ENCODE data around the gene TPRKB.

DNA sequence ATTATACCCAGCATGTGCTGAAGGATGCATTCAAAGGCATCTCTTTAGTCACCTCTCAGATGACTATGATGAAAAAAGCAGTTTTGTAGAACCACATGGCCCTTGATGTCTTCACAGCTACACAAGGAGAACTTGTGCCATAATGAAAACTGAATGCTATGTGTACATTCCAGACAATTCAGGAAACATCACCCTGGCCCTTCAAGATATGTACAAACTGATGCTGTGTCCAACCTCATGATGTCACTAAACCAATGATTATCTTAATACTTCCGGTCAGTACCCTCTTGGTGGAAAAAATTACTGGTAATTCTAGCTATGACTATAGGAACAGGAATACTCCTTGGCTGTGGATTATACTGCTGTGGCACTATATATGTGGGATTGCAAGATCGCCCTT is 22.8 kb upstream of the TPRKB start:
- TF ChIP-seq, protein P1, sequence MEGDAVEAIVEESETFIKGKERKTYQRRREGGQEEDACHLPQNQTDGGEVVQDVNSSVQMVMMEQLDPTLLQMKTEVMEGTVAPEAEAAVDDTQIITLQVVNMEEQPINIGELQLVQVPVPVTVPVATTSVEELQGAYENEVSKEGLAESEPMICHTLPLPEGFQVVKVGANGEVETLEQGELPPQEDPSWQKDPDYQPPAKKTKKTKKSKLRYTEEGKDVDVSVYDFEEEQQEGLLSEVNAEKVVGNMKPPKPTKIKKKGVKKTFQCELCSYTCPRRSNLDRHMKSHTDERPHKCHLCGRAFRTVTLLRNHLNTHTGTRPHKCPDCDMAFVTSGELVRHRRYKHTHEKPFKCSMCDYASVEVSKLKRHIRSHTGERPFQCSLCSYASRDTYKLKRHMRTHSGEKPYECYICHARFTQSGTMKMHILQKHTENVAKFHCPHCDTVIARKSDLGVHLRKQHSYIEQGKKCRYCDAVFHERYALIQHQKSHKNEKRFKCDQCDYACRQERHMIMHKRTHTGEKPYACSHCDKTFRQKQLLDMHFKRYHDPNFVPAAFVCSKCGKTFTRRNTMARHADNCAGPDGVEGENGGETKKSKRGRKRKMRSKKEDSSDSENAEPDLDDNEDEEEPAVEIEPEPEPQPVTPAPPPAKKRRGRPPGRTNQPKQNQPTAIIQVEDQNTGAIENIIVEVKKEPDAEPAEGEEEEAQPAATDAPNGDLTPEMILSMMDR (IDR thresholded peaks at IDR 0.05) = no peak
- TF ChIP-seq POLR2AphosphoS5 (IDR thresholded peaks at IDR 0.05) = no peak
- TF ChIP-seq POLR2A (IDR thresholded peaks at IDR 0.05) = no peak
- no peak for TF ChIP-seq EP300 (IDR thresholded peaks at IDR 0.05)

Data from gastroesophageal sphincter (tissue), 3 donors.